Thoracic aorta (tissue), 2 donors: ENCODE data around the gene CLMN. TPM values are rescaled to one million over a fixed set of nuclear protein-coding genes. Genes with fewer than 3 reads are reported as not detected.

Experiments
- ATAC-seq: fragments of 150-250 bp; one replicate; pipeline ENCODE4 v1.8.0; 2017; ENCODE audit warnings: low read depth; ENCODE audit not compliant: insufficient number of reproducible peaks, low FRiP score
- DNase-seq: peaks from one replicate; pipeline ENCODE4 v3.0.0-alpha.2; 2020; ENCODE audit warnings: low spot score
- H3K27ac ChIP-seq, 2 donors: fragments of 200-600 bp; sonication (generic); 1 replicate in 1 of 2; 2 replicates in 1 of 2; pipeline ENCODE4 v1.5.1; 2016; ENCODE audit warnings: mild to moderate bottlenecking in 2 of 2, moderate library complexity in 2 of 2
- H3K27me3 ChIP-seq: fragments of 200-600 bp; sonication (generic); replicated peaks from 2 replicates; pipeline ENCODE4 v1.6.0; 2016; ENCODE audit warnings: mild to moderate bottlenecking; ENCODE audit not compliant: insufficient read depth
- H3K36me3 ChIP-seq: fragments of 200-600 bp; sonication (generic); one replicate; pipeline ENCODE4 v1.5.1; 2016
- H3K4me1 ChIP-seq, 2 donors: fragments of 200-600 bp; sonication (generic); 1 replicate in 1 of 2; 2 replicates in 1 of 2; pipeline versions ENCODE4 v1.5.1 to v1.6.0; 2016; ENCODE audit warnings: low read depth in 2 of 2, mild to moderate bottlenecking in 1 of 2; ENCODE audit not compliant: control insufficient read depth in 1 of 2
- H3K4me3 ChIP-seq: fragments of 200-600 bp; sonication (generic); 2 replicates; pipeline ENCODE4 v1.5.1; 2016; ENCODE audit warnings: mild to moderate bottlenecking
- H3K9me3 ChIP-seq: fragments of 200-600 bp; sonication (generic); 2 replicates; pipeline ENCODE4 v1.5.1; 2016
- total RNA-seq, 2 donors: library from RNA; depleted of rRNA; stranded (reverse); fragments of >200 nt; gene quantifications; one replicate each; pipeline versions ENCODE4 v1.1.0 to v1.2.3, GENCODE V29; 2016
- TF ChIP-seq, protein P1 (sequence below): fragments of 200-600 bp; sonication (generic); IDR thresholded peaks from one replicate; pipeline ENCODE4 v1.5.1; 2019; ENCODE audit warnings: antibody characterized with exemption

Gene CLMN
- total RNA-seq, 2 donors from 2014 or later: 7.3 to 10.4 TPM

GRCh38 chr14:95157327-95158189 lies 162.2 kb downstream of the CLMN start, which contains the start of gene DICER1:
Gene DICER1, minus strand, starts transcription at chr14:95157529. Its CDS starts 24,071 bp downstream, at chr14:95133458.
- TF ChIP-seq, protein P1, sequence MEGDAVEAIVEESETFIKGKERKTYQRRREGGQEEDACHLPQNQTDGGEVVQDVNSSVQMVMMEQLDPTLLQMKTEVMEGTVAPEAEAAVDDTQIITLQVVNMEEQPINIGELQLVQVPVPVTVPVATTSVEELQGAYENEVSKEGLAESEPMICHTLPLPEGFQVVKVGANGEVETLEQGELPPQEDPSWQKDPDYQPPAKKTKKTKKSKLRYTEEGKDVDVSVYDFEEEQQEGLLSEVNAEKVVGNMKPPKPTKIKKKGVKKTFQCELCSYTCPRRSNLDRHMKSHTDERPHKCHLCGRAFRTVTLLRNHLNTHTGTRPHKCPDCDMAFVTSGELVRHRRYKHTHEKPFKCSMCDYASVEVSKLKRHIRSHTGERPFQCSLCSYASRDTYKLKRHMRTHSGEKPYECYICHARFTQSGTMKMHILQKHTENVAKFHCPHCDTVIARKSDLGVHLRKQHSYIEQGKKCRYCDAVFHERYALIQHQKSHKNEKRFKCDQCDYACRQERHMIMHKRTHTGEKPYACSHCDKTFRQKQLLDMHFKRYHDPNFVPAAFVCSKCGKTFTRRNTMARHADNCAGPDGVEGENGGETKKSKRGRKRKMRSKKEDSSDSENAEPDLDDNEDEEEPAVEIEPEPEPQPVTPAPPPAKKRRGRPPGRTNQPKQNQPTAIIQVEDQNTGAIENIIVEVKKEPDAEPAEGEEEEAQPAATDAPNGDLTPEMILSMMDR: no peak
- Histone ChIP-seq H3K4me3 (peak within 1 kb of the TSS; percentile 87), H3K27ac (peak within 1 kb of the TSS; percentile 88 to 96), H3K4me1 (peaks cover 20 to 39% of the 10 kb centered on the region in 2 donors), H3K27me3 (no peaks in the 10 kb centered on the region), H3K36me3 (no peaks in the 10 kb centered on the region), H3K9me3 (no peaks in the 10 kb centered on the region)
- ATAC-seq: peak; percentile 87
- peak; percentile 89 for DNase-seq

DNA sequence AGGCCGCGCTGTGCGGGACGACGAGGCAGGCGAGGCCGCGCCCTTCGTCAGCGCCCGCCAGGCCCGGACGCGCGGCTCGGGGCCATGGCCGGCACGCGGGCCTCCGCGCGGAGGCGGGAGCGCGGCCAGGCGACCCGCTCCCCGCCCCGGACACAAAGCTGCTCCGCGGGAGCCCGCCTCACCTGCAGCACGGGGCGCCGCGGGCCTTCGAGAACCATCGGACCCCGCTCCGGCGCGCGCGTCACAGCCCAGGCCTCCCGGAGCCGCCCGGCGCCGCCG lies 162.7 kb downstream of the CLMN start:
- TF ChIP-seq, protein P1: no peak
- Histone ChIP-seq H3K27ac (peak overlapping the region; percentile 88 to 96), H3K4me3 (peak overlapping the region; percentile 87), H3K27me3 (no peaks in the 10 kb centered on the region), H3K36me3 (no peaks in the 10 kb centered on the region), H3K4me1 (peaks cover 26 to 44% of the 10 kb centered on the region in 2 donors), H3K9me3 (no peaks in the 10 kb centered on the region)
- ATAC-seq (peak; percentile 35), DNase-seq (no peak)

GRCh38 chr14:95156161-95157047 lies 163.3 kb downstream of the CLMN start:
- peaks cover 30 to 49% of the 10 kb centered on the region in 2 donors for H3K4me1 ChIP-seq
- TF ChIP-seq, protein P1: no peak
- peak; percentile 6 for ATAC-seq
- no peak for DNase-seq
- no peaks in the 10 kb centered on the region for H3K9me3 ChIP-seq
- peak overlapping the region; percentile 88 to 96 for H3K27ac ChIP-seq
- H3K27me3 ChIP-seq: no peaks in the 10 kb centered on the region
- no peaks in the 10 kb centered on the region for H3K36me3 ChIP-seq
- peak overlapping the region; percentile 87 for H3K4me3 ChIP-seq

DNA sequence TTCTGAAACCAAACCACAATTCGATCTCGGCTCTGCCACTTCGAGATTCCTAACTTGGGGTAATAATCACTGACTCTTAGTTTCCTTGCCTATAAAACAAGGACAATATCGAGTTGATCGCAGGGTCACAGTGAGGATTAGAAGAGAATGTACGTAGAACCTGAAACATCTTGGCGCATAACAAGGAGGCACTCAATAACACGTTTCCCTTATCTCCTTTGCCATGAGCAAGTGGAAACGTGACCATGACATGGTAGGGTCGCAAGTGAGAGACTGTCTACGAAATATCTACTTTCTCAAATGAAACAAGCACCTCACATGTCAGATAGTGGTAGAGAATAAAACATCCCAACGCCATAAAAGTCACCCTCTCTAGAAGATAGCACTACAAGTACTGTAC lies 164.7 kb downstream of the CLMN start:
- ATAC-seq: no peak
- peaks cover 36 to 61% of the 10 kb centered on the region in 2 donors for H3K4me1 ChIP-seq
- TF ChIP-seq, protein P1: no peak

DNA sequence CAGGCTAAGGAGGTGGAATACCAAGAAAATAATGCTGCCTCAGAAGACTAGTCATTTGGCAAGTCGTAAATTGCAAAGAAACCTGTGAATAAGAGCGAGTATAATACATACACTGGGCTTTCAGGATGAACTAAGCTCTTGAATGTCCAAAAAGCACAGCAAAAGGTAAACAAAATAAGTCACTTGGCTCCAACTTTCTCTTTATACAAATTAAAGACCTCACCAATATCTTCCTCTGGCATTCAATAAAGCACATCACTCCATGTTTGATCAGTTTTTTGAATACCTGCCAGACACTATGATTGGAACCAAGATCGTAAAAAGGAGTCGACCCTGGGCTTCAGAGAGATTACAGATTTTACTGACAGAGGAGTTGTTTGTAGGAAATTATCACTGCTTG lies 165.8 kb downstream of the CLMN start:
- no peaks in the 10 kb centered on the region for H3K36me3 ChIP-seq
- no peaks in the 10 kb centered on the region for H3K27me3 ChIP-seq
- ATAC-seq (no peak), DNase-seq (no peak)
- no peaks in the 10 kb centered on the region for H3K9me3 ChIP-seq
- no peak overlapping the region for H3K4me3 ChIP-seq
- TF ChIP-seq, protein P1: no peak
- H3K4me1 ChIP-seq: peaks cover 38 to 68% of the 10 kb centered on the region in 2 donors
- no peak overlapping the region for H3K27ac ChIP-seq

More for the DNA sequence above, 164.7 kb downstream of the CLMN start:
- no peaks in the 10 kb centered on the region for H3K27me3 ChIP-seq
- no peak for DNase-seq
- no peaks in the 10 kb centered on the region for H3K36me3 ChIP-seq
- H3K9me3 ChIP-seq: no peaks in the 10 kb centered on the region
- peak overlapping the region; percentile 87 for H3K4me3 ChIP-seq
- H3K27ac ChIP-seq: no peak overlapping the region
